GM12864 (cell line): ENCODE data around the gene TRERF1.

Experiments used
- DNase-seq: peaks from one replicate; pipeline ENCODE4 v3.0.0-alpha.2; 2011; ENCODE audit warnings: low read depth
- H3K4me3 ChIP-seq: 2 replicates; pipeline ENCODE4 v1.5.1; 2011; ENCODE audit warnings: mild to moderate bottlenecking, low read depth, low read length, control low read depth
- CTCF ChIP-seq: IDR thresholded peaks from 2 replicates; pipeline ENCODE4 v1.5.1; 2011; ENCODE audit warnings: low read depth, mild to moderate bottlenecking, moderate library complexity, low read length, control low read depth, inconsistent platforms; ENCODE audit errors: missing control alignments

The TRERF1 gene

DNA sequence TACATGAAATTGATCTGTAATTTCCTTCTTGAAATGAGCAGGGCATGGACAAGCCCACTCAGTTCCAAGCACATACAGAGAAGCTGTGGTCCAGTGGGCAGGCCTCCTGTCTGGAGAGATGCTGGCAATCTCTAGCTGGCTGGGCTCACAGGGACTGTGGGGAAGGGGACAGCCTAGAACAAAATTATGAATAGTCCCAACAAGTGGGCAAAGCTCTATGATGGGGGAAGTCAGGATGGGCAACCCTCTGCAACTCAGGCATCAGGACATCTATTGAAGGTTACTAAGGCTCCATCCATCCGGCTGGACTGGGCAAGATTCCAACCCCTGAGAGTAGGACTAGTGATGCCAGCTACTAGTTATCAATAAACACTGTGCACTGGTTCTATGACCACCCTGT lies 40.9 kb downstream of the TRERF1 start:
- DNase-seq, result no peak
- TF ChIP-seq CTCF, result no peak
- H3K4me3 ChIP-seq, result no peak overlapping the region

DNA sequence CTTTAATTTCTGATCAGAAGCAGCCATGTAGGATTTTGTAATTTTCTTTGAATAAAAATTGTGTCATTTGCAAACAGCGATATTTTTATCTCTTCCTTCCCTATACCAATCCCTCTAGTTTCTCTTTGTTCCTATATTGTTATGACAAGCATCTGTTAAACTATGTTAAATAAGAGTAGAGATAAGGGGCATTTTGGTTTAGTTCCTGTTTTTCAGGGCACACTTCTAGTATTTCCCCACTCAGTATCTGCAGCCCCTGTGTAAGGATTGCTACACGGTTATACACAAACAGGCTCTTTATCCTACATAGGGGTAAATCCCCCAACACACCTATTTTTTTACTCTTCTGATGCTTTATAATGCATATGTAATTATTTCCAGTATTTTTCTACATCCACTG lies 42.1 kb downstream of the TRERF1 start:
- no peak for DNase-seq
- H3K4me3 ChIP-seq, result no peak overlapping the region

GRCh38 chr6:42407379-42407778 lies 44.3 kb downstream of the TRERF1 start:
- DNase-seq, result no peak
- H3K4me3 ChIP-seq, result no peak overlapping the region
- no peak for TF ChIP-seq CTCF

More for the DNA sequence above, 42.1 kb downstream of the TRERF1 start:
- TF ChIP-seq CTCF, result no peak

- no peak overlapping the region for H3K4me3 ChIP-seq
- TF ChIP-seq CTCF, result no peak
- no peak for DNase-seq
Observed at GRCh38 chr6:42406306-42407280, 45.1 kb downstream of the TRERF1 start.

DNA sequence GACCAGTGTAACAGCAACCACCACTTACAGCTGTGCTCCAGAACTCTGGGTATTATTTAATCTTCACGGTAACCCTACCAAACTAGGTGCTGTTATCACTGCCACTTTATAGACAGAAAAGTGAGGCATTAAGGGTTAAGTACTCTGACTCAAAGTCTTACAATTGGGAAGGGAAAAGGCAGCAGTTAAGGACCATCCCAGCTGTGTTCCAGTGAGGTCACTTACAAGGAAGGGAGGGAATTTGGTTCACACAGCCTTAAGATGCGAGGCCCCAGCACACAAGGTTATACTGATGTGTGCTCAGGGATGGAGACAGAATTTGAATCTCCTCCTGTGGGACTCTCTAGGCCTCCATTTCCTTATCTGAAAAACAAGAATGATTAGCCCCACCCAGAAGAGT lies 46.7 kb downstream of the TRERF1 start:
- TF ChIP-seq CTCF, result no peak
- DNase-seq, result no peak
- no peak overlapping the region for H3K4me3 ChIP-seq

DNA sequence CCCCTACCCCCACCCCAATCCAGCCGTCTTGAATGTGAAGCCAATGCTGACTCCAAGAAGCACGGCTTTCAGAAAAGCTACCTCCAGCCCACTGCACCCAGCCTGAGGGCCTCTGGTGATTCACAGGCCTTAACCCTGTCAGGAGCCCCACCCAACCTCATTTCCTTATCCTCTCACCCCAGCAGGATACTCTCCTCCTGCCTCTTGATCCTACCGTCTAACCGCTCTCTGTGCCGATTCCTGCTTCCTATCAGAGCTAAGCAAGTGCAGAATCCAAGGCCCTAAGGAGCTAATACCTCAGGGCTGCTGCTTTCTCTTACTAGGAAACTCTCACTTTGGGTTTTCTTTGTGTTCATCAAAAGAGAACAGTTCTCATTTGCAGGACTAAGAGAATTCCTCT lies 47.2 kb downstream of the TRERF1 start:
- DNase-seq, result no peak
- no peak for TF ChIP-seq CTCF
- no peak overlapping the region for H3K4me3 ChIP-seq

GRCh38 chr6:42403831-42404230 lies 47.9 kb downstream of the TRERF1 start:
- no peak for DNase-seq
- no peak for TF ChIP-seq CTCF
- no peak overlapping the region for H3K4me3 ChIP-seq
